GM12878 (cell line): Measurements from ENCODE around the gene MSL2. TPM values are rescaled to one million over a fixed set of nuclear protein-coding genes. Genes with fewer than 3 reads are reported as not detected.

Experiments
- CEBPZ ChIP-seq: fragments of 150-350 bp; IDR thresholded peaks from 2 replicates; pipeline ENCODE4 v1.6.1; 2016; ENCODE audit warnings: low read depth, low read length
- CREB1 ChIP-seq: IDR thresholded peaks from 2 replicates; pipeline ENCODE4 v1.6.1; 2012; ENCODE audit warnings: low read depth, mild to moderate bottlenecking, inconsistent platforms
- CUX1 ChIP-seq: IDR thresholded peaks from 2 replicates; pipeline ENCODE4 v1.6.1; 2012; ENCODE audit warnings: improper control_type of control experiment, low read depth, low read length; ENCODE audit not compliant: insufficient replicate concordance
- DPF2 ChIP-seq: fragments of 450-650 bp; IDR thresholded peaks from 2 replicates; pipeline ENCODE4 v1.6.1; 2017; ENCODE audit warnings: mild to moderate bottlenecking
- GATAD2B ChIP-seq: fragments of 450-650 bp; conservative IDR thresholded peaks from 2 replicates; pipeline ENCODE4 v1.6.1; 2017; ENCODE audit warnings: low read depth, mild to moderate bottlenecking, moderate library complexity
- HCFC1 ChIP-seq: fragments of 150-350 bp; IDR thresholded peaks from 2 replicates; pipeline ENCODE4 v1.6.1; 2014; ENCODE audit warnings: low read length
- HDGF ChIP-seq: fragments of 450-650 bp; IDR thresholded peaks from 2 replicates; pipeline ENCODE4 v1.6.1; 2016; ENCODE audit warnings: antibody characterized with exemption
- IKZF2 ChIP-seq, 2 experiments: fragments of 450-650 bp; IDR thresholded peaks; 2 replicates each; pipeline ENCODE4 v1.6.1; 2017; ENCODE audit warnings: mild to moderate bottlenecking in 2 of 2, moderate library complexity in 2 of 2
- JUND ChIP-seq: IDR thresholded peaks from 2 replicates; pipeline ENCODE4 v1.6.1; 2012; ENCODE audit warnings: low read depth, mild to moderate bottlenecking, low read length, improper control_type of control experiment, moderate library complexity
- MTA3 ChIP-seq: IDR thresholded peaks from 2 replicates; pipeline ENCODE4 v1.6.1; 2012; ENCODE audit warnings: low read length, inconsistent platforms, borderline replicate concordance
- MYB ChIP-seq: fragments of 150-350 bp; IDR thresholded peaks from 2 replicates; pipeline ENCODE4 v1.6.1; 2014; ENCODE audit warnings: mild to moderate bottlenecking, low read depth, low read length, borderline replicate concordance
- NR2F1 ChIP-seq: fragments of 450-650 bp; conservative IDR thresholded peaks from 2 replicates; pipeline ENCODE4 v1.6.1; 2017; ENCODE audit warnings: mild to moderate bottlenecking
- RUNX3 ChIP-seq: IDR thresholded peaks from 2 replicates; pipeline ENCODE4 v1.6.1; 2012; ENCODE audit warnings: low read length, inconsistent platforms
- STAT1 ChIP-seq: fragments of 450-650 bp; conservative IDR thresholded peaks from 2 replicates; pipeline ENCODE4 v1.6.1; 2014; ENCODE audit warnings: antibody characterized with exemption, mild to moderate bottlenecking
- TBL1XR1 ChIP-seq: IDR thresholded peaks from 2 replicates; pipeline ENCODE4 v1.6.1; 2012; ENCODE audit warnings: low read depth, low read length, improper control_type of control experiment
- ZBED1 ChIP-seq: IDR thresholded peaks from 2 replicates; pipeline ENCODE4 v1.6.1; 2016; ENCODE audit warnings: borderline replicate concordance
- polyA plus RNA-seq, 11 experiments: library from polyadenylated mRNA; depleted of rRNA in 4 of 11; unstranded in 6 of 11; stranded (reverse) in 5 of 11; fragments of >200 nt; fragmentation: Nextera tagmentation in 4 of 11; fragmentation: Illumina TruSeq in 1 of 11; extraction: Ambion mirVana in 4 of 11; extraction: Trizol in 1 of 11; gene quantifications; 1 replicate in 1 of 11; 2 replicates in 10 of 11; pipeline versions ENCODE4 v1.2.1 to v1.2.3, GENCODE V29; 2011 to 2016; ENCODE audit warnings: inconsistent platforms in 2 of 11, missing spikeins in 2 of 11, low read depth in 1 of 11
- total RNA-seq, 4 experiments: library from RNA; depleted of rRNA in 3 of 4; stranded (reverse); fragments of >200 nt in 3 of 4; fragmentation: Illumina TruSeq in 1 of 4; extraction: Trizol in 1 of 4; gene quantifications; 2 replicates each; pipeline versions ENCODE4 v1.2.1 to v1.2.3, GENCODE V29; 2013 to 2021
- TF ChIP-seq, protein P1 (sequence below): fragments of 450-650 bp; IDR thresholded peaks from 2 replicates; pipeline ENCODE4 v1.6.1; 2016; ENCODE audit warnings: mild to moderate bottlenecking
- TF ChIP-seq, protein P2 (sequence below): fragments of 450-650 bp; IDR thresholded peaks from 2 replicates; pipeline ENCODE4 v1.6.1; 2017; ENCODE audit warnings: low read depth, mild to moderate bottlenecking, moderate library complexity

The MSL2 gene
- total and polyA plus RNA-seq, 10 of the 15 experiments (the other 5 are each of a cell fraction or from before 2014, with no cell fraction given) = 3.5 to 31.7 (median 10.5) TPM

GRCh38 chr3:136194409-136195257, 1.5 kb downstream of the MSL2 start (continued):
- TF ChIP-seq STAT1 = no peak
- TF ChIP-seq DPF2 = no peak
- TF ChIP-seq MTA3 = no peak
- TF ChIP-seq CEBPZ = no peak
- TF ChIP-seq CREB1 = peak; percentile 21; the same call in 1 of the 2 replicates
- peak; percentile 63; the same call in 1 of the 2 replicates for TF ChIP-seq TBL1XR1
- TF ChIP-seq CUX1 = peak; percentile 30
- TF ChIP-seq ZBED1 = no peak
- TF ChIP-seq HCFC1 = no peak
- TF ChIP-seq IKZF2 (IDR thresholded peaks at IDR 0.05) = peak; percentile 24 to 38; a peak in 2 of 4 replicates
- TF ChIP-seq, protein P1, sequence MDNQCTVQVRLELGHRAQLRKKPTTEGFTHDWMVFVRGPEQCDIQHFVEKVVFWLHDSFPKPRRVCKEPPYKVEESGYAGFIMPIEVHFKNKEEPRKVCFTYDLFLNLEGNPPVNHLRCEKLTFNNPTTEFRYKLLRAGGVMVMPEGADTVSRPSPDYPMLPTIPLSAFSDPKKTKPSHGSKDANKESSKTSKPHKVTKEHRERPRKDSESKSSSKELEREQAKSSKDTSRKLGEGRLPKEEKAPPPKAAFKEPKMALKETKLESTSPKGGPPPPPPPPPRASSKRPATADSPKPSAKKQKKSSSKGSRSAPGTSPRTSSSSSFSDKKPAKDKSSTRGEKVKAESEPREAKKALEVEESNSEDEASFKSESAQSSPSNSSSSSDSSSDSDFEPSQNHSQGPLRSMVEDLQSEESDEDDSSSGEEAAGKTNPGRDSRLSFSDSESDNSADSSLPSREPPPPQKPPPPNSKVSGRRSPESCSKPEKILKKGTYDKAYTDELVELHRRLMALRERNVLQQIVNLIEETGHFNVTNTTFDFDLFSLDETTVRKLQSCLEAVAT = peak; percentile 72
- TF ChIP-seq NR2F1 = 0 out of 2 replicates have a peak, but pooled peaks have one; percentile 21
- TF ChIP-seq HDGF = no peak
- no peak for TF ChIP-seq JUND
- TF ChIP-seq MYB = peak; percentile 54; the same call in 1 of the 2 replicates
- TF ChIP-seq, protein P2, sequence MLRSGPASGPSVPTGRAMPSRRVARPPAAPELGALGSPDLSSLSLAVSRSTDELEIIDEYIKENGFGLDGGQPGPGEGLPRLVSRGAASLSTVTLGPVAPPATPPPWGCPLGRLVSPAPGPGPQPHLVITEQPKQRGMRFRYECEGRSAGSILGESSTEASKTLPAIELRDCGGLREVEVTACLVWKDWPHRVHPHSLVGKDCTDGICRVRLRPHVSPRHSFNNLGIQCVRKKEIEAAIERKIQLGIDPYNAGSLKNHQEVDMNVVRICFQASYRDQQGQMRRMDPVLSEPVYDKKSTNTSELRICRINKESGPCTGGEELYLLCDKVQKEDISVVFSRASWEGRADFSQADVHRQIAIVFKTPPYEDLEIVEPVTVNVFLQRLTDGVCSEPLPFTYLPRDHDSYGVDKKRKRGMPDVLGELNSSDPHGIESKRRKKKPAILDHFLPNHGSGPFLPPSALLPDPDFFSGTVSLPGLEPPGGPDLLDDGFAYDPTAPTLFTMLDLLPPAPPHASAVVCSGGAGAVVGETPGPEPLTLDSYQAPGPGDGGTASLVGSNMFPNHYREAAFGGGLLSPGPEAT = 0 out of 2 replicates have a peak, but pooled peaks have one; percentile 39
- peak; percentile 66 for TF ChIP-seq RUNX3
- no peak for TF ChIP-seq GATAD2B
